Progenitor cell of endocrine pancreas (in vitro differentiated cells): ENCODE data around the gene ARFGAP2. TPM values are rescaled to one million over a fixed set of nuclear protein-coding genes. Genes with fewer than 3 reads are reported as not detected.
A peak's percentile ranks its signal among the peaks of the same experiment; 100 is the strongest.

Experiments
- DNase-seq: peaks from one replicate; pipeline ENCODE4 v3.0.0; 2021; ENCODE audit warnings: low spot score; ENCODE audit not compliant: unreplicated experiment
- H3K27ac Mint-ChIP-seq: 2 replicates; pipeline ENCODE4 v1.8.0; 2021; ENCODE audit warnings: mild to moderate bottlenecking, moderate library complexity, mixed read lengths
- H3K27me3 Mint-ChIP-seq: 2 replicates; pipeline ENCODE4 v1.8.0; 2021; ENCODE audit warnings: mixed read lengths
- H3K36me3 Mint-ChIP-seq: 2 replicates; pipeline ENCODE4 v1.8.0; 2022; ENCODE audit warnings: mixed read lengths; ENCODE audit not compliant: insufficient read depth
- H3K4me1 Mint-ChIP-seq: 2 replicates; pipeline ENCODE4 v1.8.0; 2021; ENCODE audit warnings: low read depth, mixed read lengths
- H3K4me3 Mint-ChIP-seq: 2 replicates; pipeline ENCODE4 v1.8.0; 2021; ENCODE audit warnings: low read depth, mild to moderate bottlenecking, moderate library complexity, mixed read lengths
- H3K9me3 Mint-ChIP-seq: 2 replicates; pipeline ENCODE4 v1.8.0; 2021; ENCODE audit warnings: low read depth, mixed read lengths
- CTCF ChIP-seq: fragments of 200-600 bp; sonication (generic); IDR thresholded peaks from one replicate; pipeline ENCODE4 v1.5.0; 2021; ENCODE audit warnings: antibody characterized with exemption, mild to moderate bottlenecking; ENCODE audit not compliant: unreplicated experiment
- total RNA-seq: library from RNA; stranded (reverse); gene quantifications from 2 replicates; pipeline ENCODE4 v1.2.1, GENCODE V29; 2021

The ARFGAP2 gene
- total RNA-seq, 1 donor from 2014 or later = 109 TPM

DNA sequence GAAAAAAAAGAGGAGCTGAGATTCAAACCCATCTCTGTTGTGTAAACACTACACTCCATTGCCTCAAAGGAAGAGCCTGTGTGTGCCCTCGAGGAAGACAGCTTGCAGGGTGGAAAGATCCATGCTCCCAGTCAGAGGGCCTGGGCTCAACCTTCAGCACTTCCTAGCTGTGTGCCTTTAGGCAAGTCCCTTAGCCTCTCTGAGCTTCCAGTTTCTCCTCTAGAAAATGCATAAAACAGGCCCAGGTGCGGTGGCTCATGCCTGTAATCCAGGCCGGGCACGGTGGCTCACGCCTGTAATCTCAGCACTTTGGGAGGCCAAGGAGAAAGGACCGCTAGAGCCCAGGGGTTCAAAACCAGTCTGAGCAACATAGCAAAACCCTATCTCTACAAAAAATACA, 4.6 kb upstream of the ARFGAP2 start:
- Mint-ChIP-seq H3K4me1 (peaks cover 16% of the 10 kb centered on the region), H3K9me3 (no peaks in the 10 kb centered on the region), H3K4me3 (no peak overlapping the region), H3K27me3 (no peaks in the 10 kb centered on the region), H3K36me3 (peaks cover 2% of the 10 kb centered on the region), H3K27ac (no peak overlapping the region)
- DNase-seq = no peak
- no peak for TF ChIP-seq CTCF

DNA sequence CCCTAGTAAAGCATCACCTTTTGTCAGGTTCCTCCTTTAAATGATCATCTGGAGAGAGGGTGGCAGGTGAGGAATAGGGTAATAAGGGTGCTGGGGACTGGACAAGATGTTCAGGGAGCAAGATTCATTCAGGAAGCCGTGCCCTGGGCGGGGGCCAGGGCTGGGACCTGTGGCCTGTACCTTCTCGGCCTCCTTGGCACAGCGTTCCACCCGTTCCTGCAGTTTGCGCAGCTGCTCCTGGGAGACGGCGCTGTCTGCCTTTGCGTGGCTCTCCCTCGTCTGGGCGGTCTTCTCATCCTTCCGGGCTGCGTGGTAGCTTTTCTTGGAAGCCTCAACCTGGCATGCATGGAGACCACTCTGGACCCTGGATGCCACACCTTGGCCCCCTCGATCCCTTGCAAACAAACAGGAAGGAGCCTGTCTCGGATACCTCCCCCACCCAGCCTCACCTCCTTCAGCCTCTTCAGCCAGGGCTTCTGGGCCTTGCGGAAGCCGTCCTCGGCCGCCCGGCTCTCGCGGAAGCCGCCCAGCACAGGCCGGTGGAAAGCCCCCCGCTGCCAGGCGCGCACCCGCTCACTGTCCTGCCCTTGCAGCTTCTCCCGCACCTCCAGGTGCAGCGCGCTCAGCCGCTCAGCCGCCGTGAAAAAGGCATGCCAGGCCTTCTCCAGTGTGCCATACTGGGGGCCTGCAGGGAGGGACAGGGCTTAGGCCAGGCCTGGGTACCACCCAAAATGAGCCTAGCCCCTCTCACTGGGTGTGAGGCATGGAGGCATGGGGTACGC, 3.5 kb upstream of the ARFGAP2 start:
- Mint-ChIP-seq H3K27ac (no peak overlapping the region), H3K4me3 (no peak overlapping the region), H3K9me3 (no peaks in the 10 kb centered on the region), H3K36me3 (peaks cover 2% of the 10 kb centered on the region), H3K27me3 (no peaks in the 10 kb centered on the region), H3K4me1 (peaks cover 24% of the 10 kb centered on the region)
- no peak for DNase-seq
- TF ChIP-seq CTCF = no peak

- peak; percentile 33 for DNase-seq
- Mint-ChIP-seq H3K36me3 (peaks cover 2% of the 10 kb centered on the region), H3K27me3 (no peaks in the 10 kb centered on the region), H3K4me3 (no peak overlapping the region), H3K4me1 (peaks cover 20% of the 10 kb centered on the region), H3K9me3 (no peaks in the 10 kb centered on the region), H3K27ac (peak overlapping the region; percentile 16)
- TF ChIP-seq CTCF = peak; percentile 66
These were observed 2.9 kb upstream of the ARFGAP2 start for GRCh38 chr11:47179655-47179991.

- no peaks in the 10 kb centered on the region for H3K9me3 Mint-ChIP-seq
- H3K4me1 Mint-ChIP-seq = peaks cover 17% of the 10 kb centered on the region
- no peak overlapping the region for H3K4me3 Mint-ChIP-seq
- peaks cover 2% of the 10 kb centered on the region for H3K36me3 Mint-ChIP-seq
- TF ChIP-seq CTCF = no peak
- peak overlapping the region; percentile 16 for H3K27ac Mint-ChIP-seq
- DNase-seq = no peak
- H3K27me3 Mint-ChIP-seq = no peaks in the 10 kb centered on the region
These were observed 2.3 kb upstream of the ARFGAP2 start for GRCh38 chr11:47178737-47179654.

DNA sequence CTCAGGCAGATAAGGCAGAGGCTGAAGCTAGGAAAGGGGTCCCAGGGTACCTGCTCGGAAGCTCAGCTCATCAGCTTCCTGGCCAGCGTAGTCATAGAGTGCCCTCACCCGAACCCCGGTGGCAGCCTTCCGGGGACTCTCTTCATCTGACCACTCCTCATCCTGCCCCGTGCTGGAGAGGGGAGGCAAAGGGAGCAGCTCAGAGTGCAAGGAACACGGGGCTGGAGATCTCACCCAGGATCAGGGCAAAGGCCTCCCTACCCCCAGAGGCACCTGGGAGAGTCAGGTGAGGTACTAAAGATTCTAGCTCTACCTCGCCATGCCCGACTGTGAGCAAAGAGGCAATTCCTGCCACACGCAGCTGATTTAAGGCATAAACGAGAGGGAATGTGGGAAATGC, 1.6 kb upstream of the ARFGAP2 start:
- TF ChIP-seq CTCF = no peak
- peaks cover 2% of the 10 kb centered on the region for H3K36me3 Mint-ChIP-seq
- H3K9me3 Mint-ChIP-seq = no peaks in the 10 kb centered on the region
- no peak overlapping the region for H3K4me3 Mint-ChIP-seq
- DNase-seq = no peak
- no peak overlapping the region for H3K27ac Mint-ChIP-seq
- peaks cover 17% of the 10 kb centered on the region for H3K4me1 Mint-ChIP-seq
- no peaks in the 10 kb centered on the region for H3K27me3 Mint-ChIP-seq
